22Rv1 (cell line): ENCODE results near the gene IMPDH1.

ENCODE experiments used
- H3K27ac ChIP-seq: fragments of 450-650 bp; 2 replicates; pipeline ENCODE4 v1.5.1; 2017
- CTCF ChIP-seq: fragments of 450-650 bp; IDR thresholded peaks from 2 replicates; pipeline ENCODE4 v1.5.1; 2017; ENCODE audit warnings: mild to moderate bottlenecking
- ZFX ChIP-seq: fragments of 450-650 bp; IDR thresholded peaks from 2 replicates; pipeline ENCODE4 v1.6.1; 2017; ENCODE audit warnings: antibody characterized with exemption, borderline replicate concordance

Gene IMPDH1

GRCh38 chr7:128404143-128404681, 5.6 kb downstream of the IMPDH1 start:
- no peak for TF ChIP-seq CTCF
- H3K27ac ChIP-seq, result peak overlapping the region; percentile 67

- TF ChIP-seq ZFX (no peak), CTCF (no peak)
- H3K27ac ChIP-seq, result no peak overlapping the region
These were observed 6.1 kb downstream of the IMPDH1 start for GRCh38 chr7:128403676-128404075.

DNA sequence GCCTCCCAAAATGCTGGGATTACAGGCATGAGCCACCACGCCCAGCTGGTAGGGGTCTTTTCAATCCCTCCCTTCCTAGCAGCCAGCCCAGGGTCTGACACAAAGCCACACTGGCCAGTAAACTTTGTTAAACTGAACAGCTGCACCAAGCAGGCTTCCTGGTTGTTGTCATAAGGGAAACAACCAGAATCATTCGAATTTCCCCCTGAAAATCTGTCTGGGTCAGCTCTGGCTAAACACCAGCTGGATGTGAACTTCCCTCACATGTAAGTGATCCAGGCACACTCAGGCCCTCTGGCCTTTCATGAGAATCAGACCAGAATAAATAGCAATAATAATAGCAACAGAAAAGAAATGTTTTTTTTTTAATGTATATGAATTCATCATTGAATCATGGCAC, 7.4 kb downstream of the IMPDH1 start:
- TF ChIP-seq ZFX, result no peak
- TF ChIP-seq CTCF, result no peak
- no peak overlapping the region for H3K27ac ChIP-seq

GRCh38 chr7:128400566-128400965, 9.2 kb downstream of the IMPDH1 start:
- TF ChIP-seq ZFX, result no peak
- no peak for TF ChIP-seq CTCF
- no peak overlapping the region for H3K27ac ChIP-seq

GRCh38 chr7:128399991-128400390, 9.8 kb downstream of the IMPDH1 start:
- H3K27ac ChIP-seq, result no peak overlapping the region
- TF ChIP-seq ZFX (no peak), CTCF (no peak)

- no peak overlapping the region for H3K27ac ChIP-seq
- TF ChIP-seq CTCF (peak; percentile 70), ZFX (no peak)
These were observed 11.0 kb downstream of the IMPDH1 start for GRCh38 chr7:128398841-128399135.

DNA sequence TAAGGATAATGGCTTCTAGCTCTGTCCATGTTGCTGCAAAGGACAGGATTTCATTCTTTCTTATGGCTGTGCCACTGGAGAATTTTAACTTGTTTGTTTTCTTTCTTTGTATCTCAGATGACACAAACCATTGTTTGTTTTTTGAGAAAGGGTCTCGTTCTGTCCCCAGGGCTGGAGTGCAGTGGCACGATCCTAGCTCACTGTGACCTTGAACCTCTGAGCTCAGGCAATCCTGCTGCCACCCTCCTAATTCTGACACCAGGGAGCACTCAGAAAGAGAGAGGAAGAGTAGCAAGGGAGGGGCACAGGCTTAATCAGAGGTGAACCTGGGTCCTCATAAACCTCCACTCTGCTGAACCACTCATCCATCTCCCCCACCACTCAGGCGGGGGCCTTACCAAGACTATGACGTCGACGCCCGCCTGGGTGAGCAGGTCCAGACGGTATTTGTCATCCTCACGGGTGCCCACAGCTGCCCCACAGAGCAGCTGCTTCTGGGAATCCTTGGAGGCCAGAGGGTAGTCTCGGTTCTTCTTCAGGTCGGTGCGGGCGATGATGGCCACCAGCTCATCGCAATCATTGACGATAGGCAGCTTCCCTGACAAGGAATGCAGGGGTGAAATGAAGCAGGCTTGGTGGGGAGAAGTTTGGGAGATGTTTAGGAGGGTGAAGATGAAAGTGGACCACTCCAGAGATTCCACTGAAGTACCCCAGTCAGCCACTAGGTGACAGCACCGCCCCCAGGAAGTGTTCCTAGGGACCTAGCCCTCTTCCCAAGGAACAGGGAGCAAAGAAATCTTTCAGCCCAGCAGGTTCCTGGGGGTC, 11.6 kb downstream of the IMPDH1 start:
- H3K27ac ChIP-seq, result no peak overlapping the region
- peak; percentile 99 for TF ChIP-seq CTCF
- TF ChIP-seq ZFX, result no peak
